HG02970 (cell line): ENCODE data around the gene PBX2.
"Not testable (repeated sequence)": the region's sequence is repeated elsewhere in the genome, so short reads cannot be mapped to it uniquely, and the experiment has no call there.

Experiments used
- ATAC-seq: cut with Tn5 transposase; IDR thresholded peaks from one replicate; pipeline ENCODE4 v1.9.1; 2021; ENCODE audit warnings: mild to moderate bottlenecking, moderate library complexity, moderate number of reproducible peaks; ENCODE audit not compliant: unreplicated experiment, low FRiP score

Gene PBX2

DNA sequence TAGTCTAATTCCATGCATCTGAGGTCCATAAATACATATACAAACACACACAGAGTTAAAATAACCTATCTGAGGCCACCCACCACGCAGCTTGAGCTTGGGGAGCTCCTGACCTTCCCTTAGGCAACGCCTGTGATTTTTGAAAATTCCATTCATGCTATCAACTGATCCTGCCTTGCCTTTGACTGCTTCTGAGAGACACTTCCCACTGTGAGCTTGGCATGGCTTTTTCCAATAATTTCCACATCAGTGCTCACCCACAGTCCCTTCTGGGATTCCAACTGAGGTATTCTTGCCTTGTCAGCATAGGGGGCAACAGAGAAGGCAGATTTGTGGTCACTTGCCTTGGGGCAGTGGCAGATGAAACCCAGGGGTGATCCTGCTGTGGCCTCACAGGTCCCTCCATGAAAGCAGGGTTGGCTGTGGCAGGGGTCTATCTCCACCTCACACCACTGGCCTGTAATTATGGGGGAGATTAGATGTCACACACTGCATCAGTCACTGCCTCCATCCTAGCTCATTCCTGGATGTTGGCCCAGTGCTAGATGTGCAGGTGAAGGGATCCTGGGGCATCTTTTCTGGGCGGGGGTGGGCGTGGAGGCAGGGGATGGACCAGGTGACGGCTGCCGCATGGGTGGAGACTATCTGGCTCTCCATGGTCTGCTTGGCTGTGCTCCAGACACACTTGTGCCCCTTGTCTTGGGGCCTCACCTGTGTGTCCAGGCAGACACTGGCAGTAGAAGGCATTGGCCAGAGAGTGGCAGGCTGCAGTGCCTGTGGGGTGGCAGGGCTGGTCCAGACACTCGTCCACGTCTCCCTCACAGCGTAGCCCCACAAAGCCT, 13.6 kb upstream of the PBX2 start:
- ATAC-seq, result no peak

GRCh38 chr6:32202186-32202585, 12.2 kb upstream of the PBX2 start:
- no peak for ATAC-seq

DNA sequence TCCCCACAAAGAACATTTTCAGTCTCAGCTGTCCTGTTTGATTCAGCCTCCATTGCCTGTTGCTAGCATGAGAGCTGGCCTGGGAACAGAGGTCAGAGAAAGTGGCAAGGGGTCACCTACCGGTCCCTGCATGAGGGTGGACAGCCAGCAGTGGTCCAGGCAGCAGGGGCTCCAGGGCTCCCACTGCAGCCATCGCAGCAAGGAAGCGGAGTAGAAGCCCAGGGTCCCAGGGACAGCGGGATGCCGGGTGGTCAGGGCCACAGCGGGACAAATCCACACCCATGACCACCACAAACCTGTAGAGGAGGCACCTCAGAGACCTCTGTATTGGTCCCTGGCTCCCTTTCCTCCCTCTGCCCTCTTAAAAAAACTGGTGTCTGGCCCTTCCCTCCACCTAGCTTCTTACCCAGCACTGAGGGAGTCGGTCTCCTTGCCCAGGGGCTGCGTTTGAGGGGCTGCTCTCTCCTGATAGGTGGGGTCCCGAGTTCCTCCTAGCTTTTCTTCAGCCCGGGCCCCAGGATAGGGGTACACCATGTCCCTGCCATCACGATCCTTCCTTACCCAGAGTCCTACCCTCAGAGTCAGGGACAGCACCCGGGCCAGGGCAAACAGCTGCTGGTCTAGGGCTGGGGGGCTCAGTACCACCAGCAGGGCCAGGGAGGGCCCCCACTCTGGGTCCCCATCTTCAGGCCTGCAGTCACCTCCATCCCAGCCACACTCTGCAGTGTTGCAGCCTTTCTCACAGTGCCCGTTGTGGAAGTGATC, 10.9 kb upstream of the PBX2 start:
- ATAC-seq, result no peak

- ATAC-seq, result no peak
Observed at GRCh38 chr6:32198866-32199265, 8.9 kb upstream of the PBX2 start.

DNA sequence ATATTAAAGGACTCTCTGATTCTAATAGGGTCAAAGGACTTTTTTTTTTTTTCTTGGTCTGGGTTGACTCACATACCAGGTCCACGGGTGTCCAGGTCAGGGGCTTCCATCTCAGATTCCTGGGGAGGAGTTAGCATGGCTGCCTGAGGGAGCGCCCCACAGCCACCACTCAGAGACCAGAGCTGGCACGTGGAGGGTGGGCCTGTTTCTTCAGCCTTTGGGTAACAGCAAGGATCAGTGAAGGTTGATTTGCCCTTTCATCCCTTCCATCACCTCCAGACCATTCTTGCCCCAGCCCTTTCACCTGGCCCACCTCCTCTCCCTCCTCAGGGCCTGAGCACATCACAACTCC, 8.3 kb upstream of the PBX2 start:
- no peak for ATAC-seq

- no peak for ATAC-seq
Observed at GRCh38 chr6:32196682-32197616, 6.9 kb upstream of the PBX2 start.

DNA sequence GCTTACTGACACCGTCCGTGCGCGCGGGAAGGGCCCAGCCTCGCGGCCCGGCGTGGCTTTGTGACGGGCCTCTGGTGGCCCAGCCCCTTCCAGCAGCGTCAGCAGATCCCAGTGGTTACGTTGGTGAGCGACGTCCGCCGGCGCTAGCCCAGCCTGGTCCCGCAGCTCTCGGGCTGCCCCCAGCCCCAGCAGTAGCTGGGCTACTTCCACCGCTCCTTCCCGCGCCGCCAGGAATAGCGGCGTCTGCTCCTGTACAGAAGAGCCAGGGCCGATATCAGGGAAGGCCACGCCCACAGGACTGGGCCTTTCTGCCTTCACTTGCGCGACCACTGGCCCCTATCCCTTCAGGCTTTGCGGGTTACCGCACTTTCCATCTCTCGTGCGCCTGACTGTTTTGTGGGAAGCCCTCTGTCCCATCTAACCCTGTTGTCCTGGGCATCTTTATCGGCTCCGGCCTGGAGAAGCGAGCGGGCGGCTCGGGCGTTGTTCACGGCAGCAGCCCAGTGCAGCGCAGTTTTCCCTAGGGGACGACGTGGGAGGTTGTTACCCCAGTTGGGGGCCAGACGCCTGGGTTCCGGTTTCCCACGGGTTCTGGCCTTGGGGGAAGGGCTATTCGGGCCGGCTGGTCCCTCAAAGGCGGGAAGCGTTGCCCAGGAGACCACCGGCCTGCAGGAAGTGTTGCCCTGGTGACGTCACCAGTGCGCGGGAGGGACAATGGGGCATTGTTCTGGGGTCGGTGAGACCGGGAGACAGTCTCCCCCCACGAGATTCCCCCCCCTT, 6.1 kb upstream of the PBX2 start:
- ATAC-seq, result peak; percentile 77

DNA sequence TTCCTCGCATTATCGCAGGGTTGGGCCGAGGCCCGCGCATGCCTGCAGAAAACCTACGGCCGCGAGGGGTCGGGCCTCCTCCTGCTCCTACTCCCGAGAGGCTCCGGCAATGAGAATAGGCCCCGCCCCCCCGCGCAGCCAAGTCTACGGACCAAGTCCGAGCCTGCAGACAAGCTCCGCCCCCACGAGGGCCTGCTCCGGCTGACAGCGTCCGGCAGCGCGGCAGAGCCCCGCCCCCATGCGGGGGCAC, 5.6 kb upstream of the PBX2 start:
- peak; percentile 68 for ATAC-seq

- no peak for ATAC-seq
Observed at GRCh38 chr6:32194825-32195651, 5.0 kb upstream of the PBX2 start.

DNA sequence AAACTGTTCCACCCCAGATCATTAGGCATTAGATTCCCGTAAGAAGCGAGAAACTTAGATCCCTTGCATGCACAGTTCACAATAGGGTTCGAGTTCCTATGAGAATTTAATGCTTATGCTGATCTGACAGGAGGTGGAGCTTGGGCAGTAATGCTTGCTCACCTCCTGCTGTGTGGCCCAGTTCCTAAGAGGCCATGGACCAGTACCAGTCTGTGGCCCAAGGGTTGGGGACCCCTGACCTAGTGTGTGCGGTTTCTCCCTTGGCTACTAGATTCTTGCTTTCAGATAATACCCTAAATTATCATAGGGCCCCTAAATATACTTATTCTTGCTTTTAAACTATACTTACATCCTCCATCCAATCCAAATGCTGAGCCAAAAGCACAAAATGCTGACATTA, 4.4 kb upstream of the PBX2 start:
- no peak for ATAC-seq

DNA sequence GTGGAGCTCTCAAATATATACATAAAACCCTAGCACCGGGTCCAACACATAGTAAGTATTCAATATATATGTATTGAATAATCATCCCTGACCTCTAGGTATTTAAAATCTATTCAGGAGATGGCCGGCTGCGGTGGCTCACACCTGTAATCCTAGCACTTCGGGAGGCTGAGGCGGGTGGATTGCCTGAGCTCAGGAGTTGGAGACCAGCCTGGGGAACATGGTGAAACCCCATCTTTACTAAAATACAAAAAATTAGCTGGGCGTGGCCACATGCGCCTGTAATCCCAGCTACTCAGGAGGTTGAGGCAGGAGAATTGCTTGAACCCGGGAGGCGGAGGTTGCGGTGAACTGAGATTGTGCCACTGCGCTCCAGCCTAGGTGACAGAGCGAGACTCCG, 3.1 kb upstream of the PBX2 start:
- ATAC-seq, result not testable (repeated sequence)

DNA sequence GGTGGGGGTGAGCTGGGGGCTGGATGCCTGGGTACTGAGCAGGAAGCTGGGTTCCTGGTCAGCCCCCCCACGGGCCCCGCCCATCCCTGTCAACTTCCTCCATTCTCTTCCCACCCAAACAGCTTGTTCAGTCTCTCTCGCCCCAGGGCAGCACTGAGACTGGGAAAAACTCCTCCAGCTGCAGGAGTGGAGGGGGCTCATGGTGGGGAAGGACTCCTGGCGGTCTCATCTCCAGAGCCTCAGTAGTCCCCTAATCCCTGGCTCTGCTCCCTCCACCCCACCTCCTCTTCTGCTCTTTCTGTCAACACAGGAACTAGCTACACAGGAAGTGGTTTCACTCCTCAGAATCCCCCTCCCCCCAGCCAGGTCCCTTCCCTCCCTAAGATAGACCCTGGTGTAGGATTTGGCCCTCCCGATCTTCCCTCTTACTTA, 2.6 kb upstream of the PBX2 start, which contains the start of gene GPSM3:
Gene GPSM3 (minus strand): TSS at position 36 of the 432 bp plus-strand sequence. CDS start 130 bp downstream, outside the sequence.
- ATAC-seq, result no peak

DNA sequence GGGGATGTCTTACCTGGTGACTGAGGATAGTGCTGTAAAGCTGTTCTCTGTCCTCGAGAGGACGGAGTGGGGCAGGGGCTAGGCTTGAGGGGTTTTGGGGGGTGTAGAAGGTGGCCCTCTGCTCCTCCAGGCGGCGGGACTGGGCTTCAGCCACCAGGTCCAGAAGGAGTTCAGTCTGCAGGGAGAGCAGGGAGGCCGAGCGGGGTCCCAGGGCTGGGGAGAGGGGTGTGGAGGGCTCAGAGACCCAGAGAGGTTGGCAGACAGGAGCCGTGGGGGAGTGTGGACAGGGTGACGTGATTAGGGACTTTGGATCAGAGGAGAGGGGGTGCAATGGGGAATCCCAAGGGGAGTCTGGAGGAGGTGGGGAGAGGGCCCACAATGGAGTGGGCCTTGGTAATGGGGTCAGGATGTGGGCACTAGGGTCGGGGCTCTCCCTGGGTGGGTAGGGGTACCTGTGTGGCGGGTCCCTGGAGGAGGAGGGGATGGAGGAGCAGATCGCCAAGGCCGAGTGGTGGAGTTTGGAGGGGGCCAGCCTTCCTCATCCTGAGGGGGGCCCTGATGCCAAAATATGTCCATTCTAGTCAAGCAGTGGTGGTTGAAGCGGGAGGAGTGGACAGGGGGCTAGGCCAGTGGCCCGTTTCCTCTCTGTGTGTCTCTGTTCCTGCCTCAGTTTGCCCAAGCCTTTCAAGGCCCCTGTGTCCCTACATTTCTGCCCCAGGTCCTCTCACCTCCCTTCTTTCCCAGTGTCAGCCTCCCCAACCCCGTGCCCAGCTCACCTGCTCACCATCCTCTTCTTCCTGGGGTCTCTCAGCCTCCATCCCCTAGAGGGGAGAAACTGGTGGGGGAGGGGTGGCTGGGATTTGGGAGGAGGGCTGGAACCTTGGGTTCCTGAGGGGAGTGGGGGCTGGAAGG, 1.9 kb upstream of the PBX2 start:
- no peak for ATAC-seq

DNA sequence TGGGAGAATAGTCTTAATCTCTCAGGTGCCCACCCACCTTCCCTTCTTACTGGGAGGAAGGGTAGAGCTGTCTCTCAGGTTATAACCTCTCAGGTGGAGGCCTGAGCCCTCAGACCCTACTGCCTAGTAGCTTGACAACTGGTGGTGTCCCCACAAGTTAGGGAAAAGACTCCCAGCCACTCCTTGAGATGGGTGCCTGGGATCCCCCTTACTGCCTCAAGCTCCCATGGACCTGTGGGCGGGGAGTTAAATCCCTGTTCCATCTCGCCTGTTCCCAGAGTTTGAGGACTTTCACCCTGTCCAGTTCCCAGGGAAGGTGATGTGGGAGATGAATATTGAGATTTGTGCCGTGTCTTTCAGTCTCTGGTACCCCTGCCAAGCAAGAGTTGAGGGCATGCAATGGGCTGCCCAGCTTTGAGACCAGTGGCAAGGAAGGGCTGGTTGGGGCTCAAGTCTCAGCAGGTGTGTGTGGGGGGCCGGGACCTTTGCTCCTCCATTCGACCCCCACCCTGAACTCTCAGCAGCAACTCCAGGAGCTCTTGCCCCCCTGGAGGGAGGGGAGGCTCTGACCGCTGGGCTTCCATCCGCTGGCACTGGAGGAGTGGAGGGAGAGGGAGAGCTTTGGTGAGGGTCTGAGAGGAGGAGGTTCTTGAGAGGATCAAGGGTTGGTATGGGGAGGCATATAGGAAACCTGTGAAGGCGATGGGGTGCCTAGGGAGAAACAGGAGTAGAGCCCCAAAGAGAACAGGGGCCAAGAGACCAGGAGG, 1.1 kb upstream of the PBX2 start:
- no peak for ATAC-seq

DNA sequence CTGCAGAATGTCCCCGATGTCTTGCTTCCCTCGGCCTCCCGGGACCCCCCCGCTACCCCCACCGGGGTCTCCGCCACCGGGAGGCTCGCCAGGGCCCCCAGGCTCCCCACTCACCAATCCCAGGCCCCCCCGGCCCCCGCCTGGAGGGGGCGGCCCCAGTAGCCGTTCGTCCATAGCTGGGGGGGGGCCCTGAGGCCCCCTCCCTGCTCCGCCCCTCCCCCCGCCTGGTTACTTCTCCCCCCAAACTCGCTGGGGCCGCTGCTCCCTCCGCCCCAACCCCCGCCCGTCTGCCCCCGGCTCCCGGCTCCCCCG, 304 bp downstream of the PBX2 start:
- ATAC-seq, result no peak

DNA sequence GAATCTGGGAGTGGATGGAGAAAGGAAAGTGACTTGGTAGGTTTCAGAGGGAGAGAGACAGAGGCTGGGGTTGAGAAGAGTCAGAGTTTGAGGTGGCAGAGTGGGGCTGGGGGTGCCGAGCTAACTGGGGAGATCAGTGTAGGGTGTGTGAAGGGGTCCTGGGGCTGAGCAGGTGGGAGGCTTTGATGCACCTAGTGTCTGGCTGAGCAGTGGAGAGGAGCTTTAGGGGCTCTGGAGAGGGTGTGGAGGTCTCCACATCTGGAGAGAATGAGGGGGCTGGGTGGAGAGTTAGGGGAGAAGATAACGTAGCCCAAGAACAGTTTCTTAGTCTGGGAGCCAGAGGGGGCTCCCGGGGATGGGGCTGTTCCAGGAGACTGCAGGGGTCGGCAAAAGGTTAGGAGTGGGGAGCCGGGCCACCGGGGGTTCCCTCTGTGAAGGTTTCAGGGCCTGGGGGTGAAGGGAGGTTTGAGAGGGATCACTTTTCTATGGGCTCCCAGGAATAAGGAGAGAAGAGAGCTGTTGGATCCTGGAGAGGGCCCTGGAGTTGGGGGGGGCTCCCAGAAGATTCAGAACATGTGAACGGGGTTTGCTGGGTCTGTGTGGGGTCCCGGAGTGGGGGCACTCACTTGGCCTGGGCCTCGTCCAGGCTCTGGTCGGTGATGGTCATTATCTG, 797 bp downstream of the PBX2 start:
- ATAC-seq, result no peak

- ATAC-seq, result no peak
Observed at GRCh38 chr6:32188381-32189068, 1.5 kb downstream of the PBX2 start.
